ENCODE results near the gene ZBTB20.

- TF ChIP-seq CTCF (conservative IDR thresholded peaks at IDR 0.05) (no peak), EZH2 (IDR thresholded peaks at IDR 0.05; ENCODE audit: low read depth) (no peak)
Measured at GRCh38 chr3:115108614-115109013, 38.5 kb downstream of the ZBTB20 start.

All from PC-9 (cell line).